Esophagus squamous epithelium (tissue), 4 donors: ENCODE measurements around the gene COL16A1.

ENCODE experiments used
- POLR2A ChIP-seq, 4 donors: fragments of 450-650 bp; IDR thresholded peaks; one replicate each; pipeline ENCODE4 v1.6.1; 2017; ENCODE audit warnings: antibody characterized with exemption in 4 of 4, mild to moderate bottlenecking in 4 of 4, moderate library complexity in 3 of 4
- TF ChIP-seq, protein P1 (sequence below), 6 experiments: fragments of 450-650 bp in 4 of 6; fragments of 200-600 bp in 2 of 6; sonication (generic) in 2 of 6; IDR thresholded peaks; one replicate each; pipeline ENCODE4 v1.5.1; 2016 to 2019; ENCODE audit warnings: antibody characterized with exemption in 6 of 6, mild to moderate bottlenecking in 4 of 6, moderate library complexity in 4 of 6

DNA sequence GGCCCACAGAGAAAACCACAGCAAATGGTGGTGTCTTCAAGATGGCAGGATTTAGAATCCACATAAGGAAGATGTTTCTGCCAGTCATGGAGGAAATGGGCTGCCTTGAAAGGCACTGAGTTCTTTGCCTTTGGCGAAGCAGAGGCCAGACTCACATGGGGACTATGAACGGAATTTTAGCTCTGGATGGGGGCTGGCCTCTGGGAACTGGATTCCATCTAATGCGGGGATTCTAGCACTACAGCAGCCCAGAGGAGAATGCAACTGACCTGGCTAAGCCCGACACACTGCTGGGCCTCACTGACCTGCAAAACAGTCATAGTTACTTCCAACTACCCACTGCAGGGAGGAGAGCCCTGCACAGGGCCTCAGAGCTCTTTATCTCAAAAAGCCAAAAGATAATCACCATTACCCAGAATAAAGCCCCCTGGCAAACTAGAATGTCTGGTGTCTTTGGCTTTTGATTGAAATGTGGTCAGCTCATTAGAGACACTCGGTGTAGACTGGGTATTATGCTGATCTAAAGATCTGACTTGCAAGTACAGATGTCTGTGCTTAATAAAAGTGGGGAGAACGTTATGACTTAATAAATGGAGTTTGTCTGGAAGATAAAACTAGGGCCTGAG lies 74.8 kb downstream of the COL16A1 start:
- TF ChIP-seq, protein P1, sequence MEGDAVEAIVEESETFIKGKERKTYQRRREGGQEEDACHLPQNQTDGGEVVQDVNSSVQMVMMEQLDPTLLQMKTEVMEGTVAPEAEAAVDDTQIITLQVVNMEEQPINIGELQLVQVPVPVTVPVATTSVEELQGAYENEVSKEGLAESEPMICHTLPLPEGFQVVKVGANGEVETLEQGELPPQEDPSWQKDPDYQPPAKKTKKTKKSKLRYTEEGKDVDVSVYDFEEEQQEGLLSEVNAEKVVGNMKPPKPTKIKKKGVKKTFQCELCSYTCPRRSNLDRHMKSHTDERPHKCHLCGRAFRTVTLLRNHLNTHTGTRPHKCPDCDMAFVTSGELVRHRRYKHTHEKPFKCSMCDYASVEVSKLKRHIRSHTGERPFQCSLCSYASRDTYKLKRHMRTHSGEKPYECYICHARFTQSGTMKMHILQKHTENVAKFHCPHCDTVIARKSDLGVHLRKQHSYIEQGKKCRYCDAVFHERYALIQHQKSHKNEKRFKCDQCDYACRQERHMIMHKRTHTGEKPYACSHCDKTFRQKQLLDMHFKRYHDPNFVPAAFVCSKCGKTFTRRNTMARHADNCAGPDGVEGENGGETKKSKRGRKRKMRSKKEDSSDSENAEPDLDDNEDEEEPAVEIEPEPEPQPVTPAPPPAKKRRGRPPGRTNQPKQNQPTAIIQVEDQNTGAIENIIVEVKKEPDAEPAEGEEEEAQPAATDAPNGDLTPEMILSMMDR (IDR thresholded peaks at IDR 0.05) = no peak
- TF ChIP-seq POLR2A (IDR thresholded peaks at IDR 0.05) = no peak
